Effector CD4-positive, alpha-beta T cell (primary cell): ENCODE measurements around the gene ACD.
"Not testable (repeated sequence)": the region's sequence is repeated elsewhere in the genome, so short reads cannot be mapped to it uniquely, and the experiment has no call there.

Experiments used
- DNase-seq: peaks from one replicate; pipeline ENCODE4 v3.0.0-alpha.2; 2020
- total RNA-seq: gene quantifications from one replicate; lab custom pipeline; 2026; lab: John Stamatoyannopoulos, UW

ACD gene
- 50.1 reads per million, percentile 68 among the genes with 10 or more reads in this experiment for total RNA-seq

- peak; percentile 86 for DNase-seq
Observed at GRCh38 chr16:67659675-67660563, at the start of gene ACD. TSS of gene ACD (minus strand) at chr16:67660260. CDS start at chr16:67660220, 40 bp downstream.

DNA sequence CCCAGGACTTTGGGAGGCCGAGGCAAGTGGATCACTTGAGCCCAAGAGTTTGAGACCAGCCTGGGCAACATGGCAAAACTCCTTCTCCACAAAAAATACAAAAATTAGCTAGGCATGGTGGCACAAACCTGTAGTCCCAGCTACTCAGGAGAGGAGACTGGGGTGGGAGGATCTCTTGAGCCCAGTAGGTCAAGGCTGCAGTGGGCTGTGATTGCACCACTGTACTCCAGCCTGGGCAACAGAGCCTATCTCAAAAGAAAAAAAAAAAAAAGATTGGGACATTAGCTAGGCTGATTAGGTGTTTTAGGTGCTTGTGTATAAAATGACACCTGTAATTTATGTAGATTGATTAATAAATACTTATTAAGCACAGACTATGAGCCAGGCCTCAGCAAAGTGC, 49.0 kb upstream of the ACD start:
- DNase-seq: no peak

GRCh38 chr16:67708368-67708771, 48.3 kb upstream of the ACD start:
- DNase-seq: no peak

GRCh38 chr16:67707790-67708189, 47.7 kb upstream of the ACD start:
- DNase-seq: no peak

DNA sequence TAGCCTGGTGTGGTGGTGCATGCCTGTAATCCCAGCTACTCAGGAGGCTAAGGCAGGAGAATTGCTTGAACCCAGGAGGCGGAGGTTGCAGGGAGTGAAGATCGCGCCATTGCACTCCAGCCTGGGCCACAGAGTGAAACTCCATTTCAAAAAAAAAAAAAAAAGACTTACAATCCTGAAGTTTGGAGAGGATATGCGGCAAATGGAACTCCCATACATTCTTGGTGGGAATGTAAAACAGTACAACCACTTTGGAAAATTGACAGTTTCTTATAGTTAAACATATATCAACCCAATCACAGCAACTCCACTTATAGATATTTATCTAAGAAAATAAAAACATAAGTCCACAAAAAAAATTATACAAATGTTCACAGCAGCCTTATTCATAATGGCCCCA, 47.1 kb upstream of the ACD start:
- no peak for DNase-seq

DNA sequence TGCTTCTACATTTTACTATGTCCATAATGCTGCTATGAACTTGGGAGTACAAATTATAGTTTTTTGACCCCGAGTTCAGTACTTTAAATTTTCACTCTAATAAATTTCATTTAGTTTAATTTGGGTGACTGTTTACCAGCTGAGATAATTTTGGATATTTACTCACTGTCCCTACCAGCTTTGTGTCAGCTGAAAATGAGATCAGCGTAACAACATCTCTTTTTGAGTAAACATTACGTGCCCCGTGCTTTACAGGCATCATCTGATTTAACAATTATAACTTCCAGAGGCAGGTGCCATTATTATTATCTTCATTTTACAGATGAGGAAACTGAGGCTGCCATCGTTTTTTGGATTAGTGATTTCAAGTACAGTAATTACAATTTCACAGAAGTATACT, 44.0 kb upstream of the ACD start:
- no peak for DNase-seq

DNA sequence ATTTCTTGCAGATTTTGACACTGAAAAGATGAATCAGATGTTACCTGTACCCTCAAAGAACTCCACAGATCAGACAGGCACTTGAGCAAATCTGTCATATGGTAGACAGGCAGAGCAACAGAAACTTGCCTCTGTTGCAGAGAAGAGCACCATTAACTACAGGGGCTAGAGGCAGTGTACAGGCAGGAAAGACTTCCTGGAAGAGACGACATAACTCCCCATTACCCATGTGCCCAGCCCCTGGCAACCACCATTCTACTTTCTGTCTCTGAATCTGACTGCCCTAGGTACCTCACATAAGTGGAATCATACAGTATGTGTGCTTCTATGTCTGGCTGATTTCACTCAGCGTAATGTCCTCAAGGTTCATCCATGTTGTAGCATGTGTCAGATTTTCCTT, 43.6 kb upstream of the ACD start:
- no peak for DNase-seq

DNA sequence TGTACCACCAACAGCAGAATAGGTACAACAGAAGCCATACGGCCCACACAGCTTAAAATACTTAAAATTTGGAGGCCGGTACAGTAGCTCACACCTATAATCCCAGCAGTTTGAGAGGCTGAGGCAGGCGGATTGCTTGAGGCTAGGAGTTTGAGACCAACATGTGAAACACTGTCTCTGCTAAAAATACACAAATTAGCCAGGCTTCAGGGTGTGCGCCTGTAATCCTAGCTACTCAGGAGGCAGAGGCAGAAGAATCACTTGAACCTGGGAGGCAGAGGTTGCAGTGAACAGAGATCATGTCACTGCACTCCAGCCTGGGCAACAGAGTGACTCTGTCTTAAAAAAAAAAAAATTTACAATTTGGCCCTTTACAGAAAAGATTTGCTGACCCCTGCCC, 42.1 kb upstream of the ACD start:
- no peak for DNase-seq

DNA sequence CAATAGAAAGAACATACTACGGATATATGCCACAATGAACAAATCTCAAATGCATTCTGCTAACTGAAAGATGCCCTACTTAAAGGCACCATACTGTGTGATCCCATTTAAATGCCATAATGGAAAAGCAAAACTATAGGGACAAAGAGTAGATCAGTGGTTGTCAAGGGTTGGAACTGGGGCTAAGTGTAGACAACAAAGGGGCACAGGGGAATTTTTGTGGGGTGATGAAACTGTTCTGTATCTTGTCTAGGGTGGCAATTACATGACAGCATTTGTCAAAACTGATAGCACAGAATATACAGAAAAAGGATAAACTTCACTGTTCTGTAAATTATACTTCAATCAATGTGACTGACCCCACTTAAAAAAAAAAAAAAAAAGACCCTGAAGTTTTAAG, 41.4 kb upstream of the ACD start:
- no peak for DNase-seq

DNA sequence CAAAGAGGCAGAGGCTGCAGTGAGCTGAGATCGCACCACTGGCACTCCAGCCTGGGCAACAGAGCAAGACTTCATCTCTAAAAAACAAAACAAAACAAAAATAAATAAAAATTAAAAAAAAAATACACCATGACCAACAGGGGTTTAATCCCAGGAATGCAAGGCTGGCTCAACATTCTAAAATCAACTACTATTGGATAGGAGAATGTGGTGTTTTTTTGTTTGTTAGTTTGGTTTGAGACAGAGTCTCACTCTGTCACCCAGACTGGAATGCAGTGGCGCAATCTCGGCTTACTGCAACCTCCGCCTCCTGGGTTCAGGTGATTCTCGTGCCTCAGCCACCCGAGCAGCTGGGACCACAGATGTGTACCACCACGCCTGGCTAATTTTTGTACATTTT, 39.2 kb upstream of the ACD start:
- DNase-seq: no peak

DNA sequence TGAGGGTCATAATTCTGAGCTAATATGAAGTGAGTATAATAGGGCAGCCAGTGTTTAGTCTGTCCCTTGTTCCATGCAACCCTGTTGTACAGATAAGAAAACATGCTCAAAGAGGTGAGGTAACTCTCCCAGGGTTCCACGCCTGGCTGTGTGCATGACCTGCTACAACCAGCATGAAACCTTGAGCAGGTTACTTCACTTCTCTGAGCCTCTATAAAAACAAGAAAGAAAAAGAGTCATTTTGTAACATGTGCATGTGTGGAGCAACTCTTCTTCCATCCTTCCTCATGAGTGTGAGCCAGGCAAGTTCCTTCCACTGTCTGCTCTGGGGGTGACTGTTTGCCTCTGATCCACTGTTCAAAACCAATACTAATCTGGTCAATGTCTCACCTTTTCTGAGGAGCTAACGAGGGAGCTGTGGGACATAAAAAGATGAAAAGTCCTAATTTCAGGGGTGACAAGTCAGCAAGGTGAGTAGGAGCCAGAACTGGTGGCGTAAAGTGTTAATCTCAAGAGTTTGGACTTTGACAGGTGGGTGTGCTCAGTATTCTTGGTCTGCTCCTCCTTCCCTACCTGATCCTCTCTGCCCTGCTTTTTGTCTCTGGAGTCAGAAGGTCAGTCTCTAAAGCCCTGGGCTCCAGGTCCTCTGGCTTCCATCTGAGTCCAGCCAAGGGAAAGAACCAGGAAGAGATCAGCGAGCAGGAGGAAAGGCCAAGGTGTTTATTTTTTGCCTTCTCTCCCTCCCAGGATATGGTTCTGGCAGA, 37.5 kb upstream of the ACD start:
- no peak for DNase-seq

DNA sequence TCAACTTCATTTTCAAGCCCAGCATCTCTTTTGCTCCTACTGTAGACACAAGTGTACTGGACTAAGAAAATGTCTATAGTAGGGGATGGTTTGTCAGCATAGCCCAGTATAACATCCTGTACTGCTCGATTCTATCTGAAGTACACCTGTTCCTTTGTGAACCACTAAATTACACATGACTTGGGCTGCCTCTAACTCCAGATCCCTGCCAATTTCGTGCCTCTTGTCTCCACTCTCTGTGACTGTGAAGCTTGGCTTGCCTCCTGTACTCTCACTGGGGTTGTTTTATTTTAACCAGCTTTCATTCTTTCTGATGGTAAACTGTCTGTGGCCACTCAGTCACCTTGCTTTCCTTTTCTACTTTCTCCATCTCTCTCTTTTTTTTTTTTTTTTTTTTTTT, 34.6 kb upstream of the ACD start:
- no peak for DNase-seq

DNA sequence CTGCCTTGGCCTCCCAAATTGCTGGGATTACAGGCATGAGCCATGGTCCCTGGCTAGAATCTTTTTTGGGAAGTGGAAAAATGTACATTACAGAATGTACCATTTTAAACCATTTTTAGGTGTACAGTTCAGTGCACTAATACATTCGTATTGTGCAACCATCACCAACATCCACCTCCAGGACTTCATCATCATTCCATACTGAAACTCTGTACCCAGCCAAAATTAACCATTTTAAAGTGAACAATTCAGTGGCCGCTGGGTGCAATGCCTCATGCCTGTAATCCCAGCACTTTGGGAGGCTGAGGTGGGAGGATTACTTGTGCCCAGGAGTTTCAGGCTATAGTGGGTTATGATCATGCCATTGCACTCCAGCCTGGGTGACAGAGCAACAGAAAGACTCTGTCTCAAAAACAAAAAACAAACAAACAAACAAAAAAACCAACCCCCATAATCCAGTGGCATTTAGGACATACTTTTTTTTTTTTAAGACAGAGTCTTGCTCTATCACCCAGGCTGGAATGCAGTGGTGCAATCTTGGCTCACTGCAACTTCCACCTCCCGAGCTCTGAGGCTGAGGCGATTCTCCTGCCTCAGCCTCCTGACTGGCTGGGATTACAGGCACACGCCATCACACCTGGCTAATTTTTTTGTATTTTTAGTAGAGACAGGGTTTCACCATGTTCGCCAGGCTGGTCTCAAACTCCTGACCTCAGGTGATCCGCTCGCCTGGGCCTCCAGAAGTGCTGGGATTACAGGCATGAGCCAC, 33.6 kb upstream of the ACD start:
- not testable (repeated sequence) for DNase-seq

- DNase-seq: no peak
Observed at GRCh38 chr16:67685388-67686112, 25.5 kb upstream of the ACD start.

DNA sequence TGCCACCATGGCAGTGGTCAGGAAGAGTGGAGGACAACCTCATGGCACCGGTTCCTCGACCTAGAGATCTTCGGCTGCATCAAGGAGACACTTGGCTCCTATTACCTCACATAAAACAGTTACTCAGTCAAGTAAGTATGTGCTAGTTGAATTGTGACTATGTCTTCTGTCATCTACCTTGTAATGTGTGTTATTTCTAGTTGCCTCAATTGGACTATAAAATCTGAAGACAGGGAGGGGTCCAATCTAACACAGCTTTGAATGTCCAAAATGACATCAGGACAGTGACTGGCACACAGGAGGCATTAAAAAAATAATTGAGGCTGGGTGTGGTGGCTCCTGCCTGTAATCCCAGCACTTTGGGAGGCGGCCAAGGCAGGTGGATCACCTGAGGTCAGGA, 23.7 kb upstream of the ACD start:
- no peak for DNase-seq

DNA sequence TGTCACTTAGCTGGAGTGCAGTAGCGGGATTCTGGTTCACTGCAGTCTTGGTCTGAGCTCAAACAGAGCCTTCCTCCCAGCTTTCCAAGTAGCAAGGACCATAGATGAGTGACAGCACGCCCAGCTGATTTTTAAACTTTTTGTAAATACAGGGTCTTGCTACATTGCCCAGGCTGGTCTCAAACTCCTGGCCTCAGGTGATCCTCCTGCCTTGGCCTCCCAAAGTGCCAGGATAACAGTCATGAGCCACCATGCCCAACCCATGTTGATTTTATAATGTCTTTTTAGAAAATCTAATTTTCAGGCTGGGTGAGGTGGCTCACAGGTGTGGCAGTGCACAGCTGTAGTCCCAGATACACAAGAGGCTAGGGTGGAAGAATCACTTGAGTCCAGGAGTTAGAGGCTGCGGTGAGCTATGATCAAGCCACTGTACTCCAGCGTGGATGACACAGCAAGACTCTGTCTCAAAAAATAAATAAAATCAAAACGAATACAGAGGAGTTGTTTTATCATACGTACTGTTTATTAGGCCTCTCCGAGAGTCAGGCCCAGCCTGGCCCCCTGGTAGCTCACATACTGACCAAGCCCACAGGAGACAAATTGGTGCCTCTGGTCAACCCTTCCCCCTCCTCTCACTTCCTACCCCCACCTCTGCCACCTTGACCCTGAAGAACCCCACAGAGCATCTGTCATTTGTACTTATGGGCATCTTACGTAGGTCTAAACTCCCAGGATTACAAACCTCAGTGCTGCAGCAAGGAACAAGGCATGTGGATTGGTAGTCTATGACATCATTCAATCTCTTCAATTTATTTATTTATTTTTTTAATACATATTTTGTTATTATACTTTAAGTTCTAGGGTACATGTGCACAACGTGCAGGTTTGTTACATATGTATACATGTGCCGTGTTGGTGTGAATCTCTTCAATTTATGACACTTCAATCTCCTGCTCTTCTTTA, 20.2 kb upstream of the ACD start:
- DNase-seq: no peak

GRCh38 chr16:67678354-67679023, 18.4 kb upstream of the ACD start:
- no peak for DNase-seq

DNA sequence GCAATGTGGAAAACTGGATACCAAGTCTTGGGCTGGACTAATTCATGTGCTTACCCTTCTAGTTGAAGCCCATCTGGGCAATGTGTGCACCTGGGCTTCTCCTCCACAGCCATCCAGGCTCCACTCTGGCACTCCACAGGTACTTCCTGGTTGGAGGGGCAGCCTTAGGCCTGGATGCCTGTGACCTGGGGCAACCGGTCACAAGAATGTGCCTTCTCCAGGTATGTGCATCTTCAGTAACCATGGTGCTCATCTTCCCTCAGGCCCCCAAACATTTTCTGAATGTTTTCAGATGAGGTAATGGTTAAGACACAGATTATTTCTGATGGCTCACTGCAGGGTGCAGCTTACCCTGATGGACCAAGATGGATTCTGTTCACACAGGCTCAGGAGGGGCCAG, 17.7 kb upstream of the ACD start:
- no peak for DNase-seq

- no peak for DNase-seq
Observed at GRCh38 chr16:67676939-67677338, 16.9 kb upstream of the ACD start.

- no peak for DNase-seq
Observed at GRCh38 chr16:67676516-67676915, 16.5 kb upstream of the ACD start.

GRCh38 chr16:67675999-67676398, 15.9 kb upstream of the ACD start:
- DNase-seq: no peak
